ENCODE results near the gene SND1. TPM values are rescaled to one million over a fixed set of nuclear protein-coding genes. Genes with fewer than 3 reads are reported as not detected.

The SND1 gene
- total RNA-seq, 4 donors from 2014 or later = 55.5 to 305 (median 80.1) TPM

GRCh38 chr7:127873151-127873550 is 221.2 kb downstream of the SND1 start:
- no peak for DNase-seq
- Histone ChIP-seq H3K9me3 (no peaks in the 10 kb centered on the region), H3K4me1 (no peaks in the 10 kb centered on the region), H3K27ac (no peak overlapping the region), H3K4me3 (no peak overlapping the region), H3K27me3 (no peaks in the 10 kb centered on the region), H3K36me3 (no peaks in the 10 kb centered on the region)
- TF ChIP-seq POLR2A (IDR thresholded peaks at IDR 0.05) = no peak
- TF ChIP-seq, protein P1, sequence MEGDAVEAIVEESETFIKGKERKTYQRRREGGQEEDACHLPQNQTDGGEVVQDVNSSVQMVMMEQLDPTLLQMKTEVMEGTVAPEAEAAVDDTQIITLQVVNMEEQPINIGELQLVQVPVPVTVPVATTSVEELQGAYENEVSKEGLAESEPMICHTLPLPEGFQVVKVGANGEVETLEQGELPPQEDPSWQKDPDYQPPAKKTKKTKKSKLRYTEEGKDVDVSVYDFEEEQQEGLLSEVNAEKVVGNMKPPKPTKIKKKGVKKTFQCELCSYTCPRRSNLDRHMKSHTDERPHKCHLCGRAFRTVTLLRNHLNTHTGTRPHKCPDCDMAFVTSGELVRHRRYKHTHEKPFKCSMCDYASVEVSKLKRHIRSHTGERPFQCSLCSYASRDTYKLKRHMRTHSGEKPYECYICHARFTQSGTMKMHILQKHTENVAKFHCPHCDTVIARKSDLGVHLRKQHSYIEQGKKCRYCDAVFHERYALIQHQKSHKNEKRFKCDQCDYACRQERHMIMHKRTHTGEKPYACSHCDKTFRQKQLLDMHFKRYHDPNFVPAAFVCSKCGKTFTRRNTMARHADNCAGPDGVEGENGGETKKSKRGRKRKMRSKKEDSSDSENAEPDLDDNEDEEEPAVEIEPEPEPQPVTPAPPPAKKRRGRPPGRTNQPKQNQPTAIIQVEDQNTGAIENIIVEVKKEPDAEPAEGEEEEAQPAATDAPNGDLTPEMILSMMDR (IDR thresholded peaks at IDR 0.05) = no peak

- no peaks in the 10 kb centered on the region for H3K4me1 ChIP-seq
- DNase-seq = no peak
- H3K9me3 ChIP-seq = no peaks in the 10 kb centered on the region
- H3K36me3 ChIP-seq = no peaks in the 10 kb centered on the region
- H3K4me3 ChIP-seq = no peak overlapping the region
- no peaks in the 10 kb centered on the region for H3K27me3 ChIP-seq
- TF ChIP-seq POLR2A (IDR thresholded peaks at IDR 0.05) = no peak
- TF ChIP-seq, protein P1 (IDR thresholded peaks at IDR 0.05) = no peak
- no peak overlapping the region for H3K27ac ChIP-seq
These were observed 222.0 kb downstream of the SND1 start for GRCh38 chr7:127873715-127874636.

- Histone ChIP-seq H3K27me3 (no peaks in the 10 kb centered on the region), H3K4me3 (no peak overlapping the region), H3K36me3 (no peaks in the 10 kb centered on the region), H3K9me3 (no peaks in the 10 kb centered on the region), H3K4me1 (no peaks in the 10 kb centered on the region), H3K27ac (no peak overlapping the region)
- no peak for DNase-seq
- no peak for TF ChIP-seq POLR2A (IDR thresholded peaks at IDR 0.05)
- TF ChIP-seq, protein P1 (IDR thresholded peaks at IDR 0.05) = no peak
These were observed 223.1 kb downstream of the SND1 start for GRCh38 chr7:127874951-127875608.

DNA sequence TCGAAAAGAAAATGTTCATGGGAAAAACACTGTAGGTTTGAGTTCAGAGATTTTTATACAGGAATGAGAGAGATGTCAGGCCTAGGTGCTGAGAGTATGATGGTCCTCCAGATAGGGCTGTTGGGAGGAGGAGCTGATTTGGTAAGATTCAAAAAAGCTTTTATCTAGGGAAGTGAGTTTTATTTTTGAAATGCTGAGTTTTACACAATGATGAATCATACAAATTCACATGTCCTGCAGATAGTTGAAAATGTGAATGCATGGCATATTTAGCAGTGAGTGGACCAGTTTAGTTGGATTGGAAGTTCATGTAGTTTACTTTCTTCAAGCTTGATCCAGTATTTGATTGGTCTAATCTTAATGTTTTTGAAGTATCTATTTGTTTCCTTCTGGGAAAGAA is 224.4 kb downstream of the SND1 start:
- no peak overlapping the region for H3K27ac ChIP-seq
- H3K4me1 ChIP-seq = no peaks in the 10 kb centered on the region
- no peak for DNase-seq
- no peak overlapping the region for H3K4me3 ChIP-seq
- H3K36me3 ChIP-seq = no peaks in the 10 kb centered on the region
- no peak for TF ChIP-seq POLR2A (IDR thresholded peaks at IDR 0.05)
- TF ChIP-seq, protein P1 (IDR thresholded peaks at IDR 0.05) = no peak
- no peaks in the 10 kb centered on the region for H3K27me3 ChIP-seq
- no peaks in the 10 kb centered on the region for H3K9me3 ChIP-seq

- Histone ChIP-seq H3K4me3 (no peak overlapping the region), H3K27ac (no peak overlapping the region), H3K27me3 (no peaks in the 10 kb centered on the region), H3K36me3 (no peaks in the 10 kb centered on the region), H3K9me3 (no peaks in the 10 kb centered on the region), H3K4me1 (no peaks in the 10 kb centered on the region)
- no peak for TF ChIP-seq POLR2A (IDR thresholded peaks at IDR 0.05)
- TF ChIP-seq, protein P1 (IDR thresholded peaks at IDR 0.05) = no peak
- no peak for DNase-seq
These were observed 226.0 kb downstream of the SND1 start for GRCh38 chr7:127877951-127878350.
